Measurements from ENCODE around the gene DST.
"Not testable (repeated sequence)": the region's sequence is repeated elsewhere in the genome, so short reads cannot be mapped to it uniquely, and the experiment has no call there.

The DST gene

GRCh38 chr6:56580271-56580670 lies 62.4 kb downstream of the DST start:
- Histone ChIP-seq H3K27me3 (ENCODE audit: control insufficient read depth, insufficient read depth, low read length) (no peaks in the 10 kb centered on the region), H3K9ac (ENCODE audit: low read length) (no peak overlapping the region), H3K4me3 (ENCODE audit: low read length) (no peak overlapping the region), H3K9me3 (ENCODE audit: control insufficient read depth, low read length) (no peaks in the 10 kb centered on the region), H3K4me1 (ENCODE audit: control insufficient read depth, insufficient read depth, low read length) (no peaks in the 10 kb centered on the region), H3K36me3 (ENCODE audit: control insufficient read depth, insufficient read depth, low read length) (no peaks in the 10 kb centered on the region)

- Histone ChIP-seq H3K27me3 (ENCODE audit: control insufficient read depth, insufficient read depth, low read length) (no peaks in the 10 kb centered on the region), H3K4me3 (ENCODE audit: low read length) (no peak overlapping the region), H3K36me3 (ENCODE audit: control insufficient read depth, insufficient read depth, low read length) (no peaks in the 10 kb centered on the region), H3K4me1 (ENCODE audit: control insufficient read depth, insufficient read depth, low read length) (no peaks in the 10 kb centered on the region), H3K9me3 (ENCODE audit: control insufficient read depth, low read length) (no peaks in the 10 kb centered on the region), H3K9ac (ENCODE audit: low read length) (no peak overlapping the region)
These were observed 63.4 kb downstream of the DST start for GRCh38 chr6:56579155-56579851.

GRCh38 chr6:56575736-56576135 lies 67.0 kb downstream of the DST start:
- H3K27me3 ChIP-seq (ENCODE audit: control insufficient read depth, insufficient read depth, low read length): no peaks in the 10 kb centered on the region
- no peak overlapping the region for H3K4me3 ChIP-seq (ENCODE audit: low read length)
- no peaks in the 10 kb centered on the region for H3K36me3 ChIP-seq (ENCODE audit: control insufficient read depth, insufficient read depth, low read length)
- H3K9ac ChIP-seq (ENCODE audit: low read length): no peak overlapping the region
- H3K4me1 ChIP-seq (ENCODE audit: control insufficient read depth, insufficient read depth, low read length): no peaks in the 10 kb centered on the region
- H3K9me3 ChIP-seq (ENCODE audit: control insufficient read depth, low read length): no peaks in the 10 kb centered on the region

- Histone ChIP-seq H3K4me1 (ENCODE audit: control insufficient read depth, insufficient read depth, low read length) (no peaks in the 10 kb centered on the region), H3K9ac (ENCODE audit: low read length) (no peak overlapping the region), H3K9me3 (ENCODE audit: control insufficient read depth, low read length) (no peaks in the 10 kb centered on the region), H3K36me3 (ENCODE audit: control insufficient read depth, insufficient read depth, low read length) (no peaks in the 10 kb centered on the region), H3K27me3 (ENCODE audit: control insufficient read depth, insufficient read depth, low read length) (no peaks in the 10 kb centered on the region), H3K4me3 (ENCODE audit: low read length) (no peak overlapping the region)
These were observed 68.4 kb downstream of the DST start for GRCh38 chr6:56574292-56574691.

GRCh38 chr6:56573624-56574023 lies 69.1 kb downstream of the DST start:
- Histone ChIP-seq H3K27me3 (ENCODE audit: control insufficient read depth, insufficient read depth, low read length) (no peaks in the 10 kb centered on the region), H3K4me3 (ENCODE audit: low read length) (no peak overlapping the region), H3K9ac (ENCODE audit: low read length) (no peak overlapping the region), H3K9me3 (ENCODE audit: control insufficient read depth, low read length) (no peaks in the 10 kb centered on the region), H3K36me3 (ENCODE audit: control insufficient read depth, insufficient read depth, low read length) (no peaks in the 10 kb centered on the region), H3K4me1 (ENCODE audit: control insufficient read depth, insufficient read depth, low read length) (no peaks in the 10 kb centered on the region)

- Histone ChIP-seq H3K9me3 (ENCODE audit: control insufficient read depth, low read length) (no peaks in the 10 kb centered on the region), H3K9ac (ENCODE audit: low read length) (no peak overlapping the region), H3K27me3 (ENCODE audit: control insufficient read depth, insufficient read depth, low read length) (no peaks in the 10 kb centered on the region), H3K4me3 (ENCODE audit: low read length) (no peak overlapping the region), H3K4me1 (ENCODE audit: control insufficient read depth, insufficient read depth, low read length) (no peaks in the 10 kb centered on the region), H3K36me3 (ENCODE audit: control insufficient read depth, insufficient read depth, low read length) (no peaks in the 10 kb centered on the region)
These were observed 69.8 kb downstream of the DST start for GRCh38 chr6:56572788-56573471.

- Histone ChIP-seq H3K4me1 (ENCODE audit: control insufficient read depth, insufficient read depth, low read length) (no peaks in the 10 kb centered on the region), H3K4me3 (ENCODE audit: low read length) (no peak overlapping the region), H3K27me3 (ENCODE audit: control insufficient read depth, insufficient read depth, low read length) (no peaks in the 10 kb centered on the region), H3K9me3 (ENCODE audit: control insufficient read depth, low read length) (no peaks in the 10 kb centered on the region), H3K9ac (ENCODE audit: low read length) (no peak overlapping the region), H3K36me3 (ENCODE audit: control insufficient read depth, insufficient read depth, low read length) (no peaks in the 10 kb centered on the region)
These were observed 71.1 kb downstream of the DST start for GRCh38 chr6:56571605-56572004.

GRCh38 chr6:56570413-56571359 lies 72.0 kb downstream of the DST start:
- H3K4me3 ChIP-seq (ENCODE audit: low read length): no peak overlapping the region
- no peak overlapping the region for H3K9ac ChIP-seq (ENCODE audit: low read length)
- no peaks in the 10 kb centered on the region for H3K9me3 ChIP-seq (ENCODE audit: control insufficient read depth, low read length)
- no peaks in the 10 kb centered on the region for H3K27me3 ChIP-seq (ENCODE audit: control insufficient read depth, insufficient read depth, low read length)
- H3K36me3 ChIP-seq (ENCODE audit: control insufficient read depth, insufficient read depth, low read length): no peaks in the 10 kb centered on the region
- no peaks in the 10 kb centered on the region for H3K4me1 ChIP-seq (ENCODE audit: control insufficient read depth, insufficient read depth, low read length)

- no peak overlapping the region for H3K4me3 ChIP-seq (ENCODE audit: low read length)
- no peaks in the 10 kb centered on the region for H3K27me3 ChIP-seq (ENCODE audit: control insufficient read depth, insufficient read depth, low read length)
- H3K9me3 ChIP-seq (ENCODE audit: control insufficient read depth, low read length): no peaks in the 10 kb centered on the region
- H3K4me1 ChIP-seq (ENCODE audit: control insufficient read depth, insufficient read depth, low read length): no peaks in the 10 kb centered on the region
- H3K9ac ChIP-seq (ENCODE audit: low read length): no peak overlapping the region
- no peaks in the 10 kb centered on the region for H3K36me3 ChIP-seq (ENCODE audit: control insufficient read depth, insufficient read depth, low read length)
These were observed 75.2 kb downstream of the DST start for GRCh38 chr6:56567501-56567900.

GRCh38 chr6:56562730-56563129 lies 80.0 kb downstream of the DST start:
- not testable (repeated sequence) for H3K27me3 ChIP-seq (ENCODE audit: control insufficient read depth, insufficient read depth, low read length); H3K4me1 ChIP-seq (ENCODE audit: control insufficient read depth, insufficient read depth, low read length); H3K9ac ChIP-seq (ENCODE audit: low read length); H3K36me3 ChIP-seq (ENCODE audit: control insufficient read depth, insufficient read depth, low read length); H3K9me3 ChIP-seq (ENCODE audit: control insufficient read depth, low read length); H3K4me3 ChIP-seq (ENCODE audit: low read length)

GRCh38 chr6:56556751-56557540 lies 85.7 kb downstream of the DST start:
- no peaks in the 10 kb centered on the region for H3K27me3 ChIP-seq (ENCODE audit: control insufficient read depth, insufficient read depth, low read length)
- H3K9ac ChIP-seq (ENCODE audit: low read length): no peak overlapping the region
- H3K9me3 ChIP-seq (ENCODE audit: control insufficient read depth, low read length): no peaks in the 10 kb centered on the region
- H3K36me3 ChIP-seq (ENCODE audit: control insufficient read depth, insufficient read depth, low read length): no peaks in the 10 kb centered on the region
- no peaks in the 10 kb centered on the region for H3K4me1 ChIP-seq (ENCODE audit: control insufficient read depth, insufficient read depth, low read length)
- H3K4me3 ChIP-seq (ENCODE audit: low read length): no peak overlapping the region
